Thyroid gland (tissue), 4 donors: ENCODE measurements around the gene ZNF324.

ENCODE experiments used
- POLR2A ChIP-seq, 2 donors: fragments of 450-650 bp; IDR thresholded peaks; one replicate each; pipeline ENCODE4 v1.6.1; 2017; ENCODE audit warnings: antibody characterized with exemption in 2 of 2, mild to moderate bottlenecking in 2 of 2, moderate library complexity in 1 of 2
- TF ChIP-seq, protein P1 (sequence below), 6 experiments: fragments of 200-600 bp in 3 of 6; fragments of 450-650 bp in 3 of 6; sonication (generic) in 3 of 6; IDR thresholded peaks; one replicate each; pipeline ENCODE4 v1.5.1; 2016 to 2019; ENCODE audit warnings: antibody characterized with exemption in 6 of 6, mild to moderate bottlenecking in 2 of 6, inconsistent platforms in 1 of 6, moderate library complexity in 1 of 6

DNA sequence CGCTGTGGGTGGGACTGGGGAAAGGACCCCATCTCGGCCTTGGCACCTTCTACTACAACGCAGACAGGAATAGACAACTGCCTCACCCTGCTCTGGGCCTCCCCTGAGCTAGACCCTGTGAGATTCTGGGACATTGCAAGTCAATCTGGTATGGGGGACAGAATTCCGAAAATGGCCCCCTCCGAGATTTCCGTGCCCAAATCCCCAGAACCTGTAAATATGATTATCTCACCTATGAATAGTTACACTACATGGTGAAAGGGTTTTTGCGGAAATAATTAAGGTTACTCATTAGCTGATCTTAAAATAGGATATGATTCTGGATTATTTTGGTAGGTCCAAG is 53.3 kb downstream of the ZNF324 start:
- TF ChIP-seq, protein P1, sequence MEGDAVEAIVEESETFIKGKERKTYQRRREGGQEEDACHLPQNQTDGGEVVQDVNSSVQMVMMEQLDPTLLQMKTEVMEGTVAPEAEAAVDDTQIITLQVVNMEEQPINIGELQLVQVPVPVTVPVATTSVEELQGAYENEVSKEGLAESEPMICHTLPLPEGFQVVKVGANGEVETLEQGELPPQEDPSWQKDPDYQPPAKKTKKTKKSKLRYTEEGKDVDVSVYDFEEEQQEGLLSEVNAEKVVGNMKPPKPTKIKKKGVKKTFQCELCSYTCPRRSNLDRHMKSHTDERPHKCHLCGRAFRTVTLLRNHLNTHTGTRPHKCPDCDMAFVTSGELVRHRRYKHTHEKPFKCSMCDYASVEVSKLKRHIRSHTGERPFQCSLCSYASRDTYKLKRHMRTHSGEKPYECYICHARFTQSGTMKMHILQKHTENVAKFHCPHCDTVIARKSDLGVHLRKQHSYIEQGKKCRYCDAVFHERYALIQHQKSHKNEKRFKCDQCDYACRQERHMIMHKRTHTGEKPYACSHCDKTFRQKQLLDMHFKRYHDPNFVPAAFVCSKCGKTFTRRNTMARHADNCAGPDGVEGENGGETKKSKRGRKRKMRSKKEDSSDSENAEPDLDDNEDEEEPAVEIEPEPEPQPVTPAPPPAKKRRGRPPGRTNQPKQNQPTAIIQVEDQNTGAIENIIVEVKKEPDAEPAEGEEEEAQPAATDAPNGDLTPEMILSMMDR (IDR thresholded peaks at IDR 0.05): no peak
- TF ChIP-seq POLR2A (IDR thresholded peaks at IDR 0.05): no peak
